GM21390 (cell line): Measurements from ENCODE around the gene EEF1A2.

ENCODE experiments used
- ATAC-seq: cut with Tn5 transposase; IDR thresholded peaks from one replicate; pipeline ENCODE4 v1.9.1; 2021; ENCODE audit not compliant: unreplicated experiment

EEF1A2 gene

GRCh38 chr20:63500902-63501817, 2.3 kb upstream of the EEF1A2 start:
- no peak for ATAC-seq

- ATAC-seq = no peak
These were observed 1.4 kb upstream of the EEF1A2 start for GRCh38 chr20:63500151-63500901.

GRCh38 chr20:63499338-63499969, 571 bp upstream of the EEF1A2 start:
- ATAC-seq = no peak

GRCh38 chr20:63497946-63498935, 642 bp downstream of the EEF1A2 start:
- no peak for ATAC-seq

GRCh38 chr20:63497138-63497945, 1.5 kb downstream of the EEF1A2 start:
- ATAC-seq = no peak

- no peak for ATAC-seq
These were observed 2.2 kb downstream of the EEF1A2 start for GRCh38 chr20:63496596-63497120.

GRCh38 chr20:63495741-63496595, 2.9 kb downstream of the EEF1A2 start:
- no peak for ATAC-seq

- ATAC-seq = no peak
These were observed 3.6 kb downstream of the EEF1A2 start for GRCh38 chr20:63495167-63495720.

GRCh38 chr20:63494420-63495166, 4.3 kb downstream of the EEF1A2 start:
- ATAC-seq = no peak

- ATAC-seq = no peak
These were observed 4.8 kb downstream of the EEF1A2 start for GRCh38 chr20:63494084-63494419.

- no peak for ATAC-seq
These were observed 5.3 kb downstream of the EEF1A2 start for GRCh38 chr20:63493563-63494020.

- ATAC-seq = no peak
These were observed 5.9 kb downstream of the EEF1A2 start for GRCh38 chr20:63492982-63493381.

- no peak for ATAC-seq
These were observed 6.4 kb downstream of the EEF1A2 start for GRCh38 chr20:63492518-63492917.

GRCh38 chr20:63491635-63492230, 7.2 kb downstream of the EEF1A2 start:
- no peak for ATAC-seq

- ATAC-seq = no peak
These were observed 7.8 kb downstream of the EEF1A2 start for GRCh38 chr20:63491078-63491477.

- ATAC-seq = no peak
These were observed 8.5 kb downstream of the EEF1A2 start for GRCh38 chr20:63490416-63490815.
